H1 (cell line): Measurements from ENCODE around the gene MADD. TPM values are rescaled to one million over a fixed set of nuclear protein-coding genes. Genes with fewer than 3 reads are reported as not detected.

Experiments
- EP300 ChIP-seq, 2 experiments: IDR thresholded peaks; 1 replicate in 1 of 2; 2 replicates in 1 of 2; pipeline ENCODE4 v1.6.1; 2011 to 2012; ENCODE audit warnings: low read depth in 2 of 2, low read length in 2 of 2, mild to moderate bottlenecking in 2 of 2, borderline replicate concordance in 1 of 2, inconsistent platforms in 1 of 2, moderate library complexity in 1 of 2
- EZH2 ChIP-seq: fragments of 200-600 bp; sonication (generic); IDR thresholded peaks from 2 replicates; pipeline ENCODE4 v1.7.1; 2012; ENCODE audit warnings: low read depth, mild to moderate bottlenecking, moderate library complexity, low read length, inconsistent platforms; ENCODE audit not compliant: severe bottlenecking
- GABPA ChIP-seq: IDR thresholded peaks from 2 replicates; pipeline ENCODE4 v1.6.1; 2011; ENCODE audit warnings: mild to moderate bottlenecking, low read length, moderate library complexity, borderline replicate concordance; ENCODE audit not compliant: insufficient read depth
- KDM5A ChIP-seq: fragments of 200-600 bp; IDR thresholded peaks from 2 replicates; pipeline ENCODE4 v1.7.1; 2012; ENCODE audit warnings: mild to moderate bottlenecking, low read length, inconsistent platforms, mixed read lengths
- PHF8 ChIP-seq: fragments of 200-600 bp; sonication (generic); conservative IDR thresholded peaks from 2 replicates; pipeline ENCODE4 v1.7.1; 2012; ENCODE audit warnings: low read depth, mild to moderate bottlenecking, inconsistent platforms, low read length, moderate library complexity
- SAP30 ChIP-seq: fragments of 300-600 bp; sonication (generic); IDR thresholded peaks from 2 replicates; pipeline ENCODE4 v1.7.1; 2012; ENCODE audit warnings: low read length, moderate library complexity, mild to moderate bottlenecking, inconsistent platforms; ENCODE audit not compliant: insufficient read depth, insufficient replicate concordance
- SIX5 ChIP-seq: IDR thresholded peaks from 2 replicates; pipeline ENCODE4 v1.6.1; 2011; ENCODE audit warnings: mild to moderate bottlenecking, low read depth, low read length
- SP2 ChIP-seq: IDR thresholded peaks from 2 replicates; pipeline ENCODE4 v1.6.1; 2012; ENCODE audit warnings: mild to moderate bottlenecking, low read length, inconsistent platforms
- SRF ChIP-seq: IDR thresholded peaks from 2 replicates; pipeline ENCODE4 v1.6.1; 2011; ENCODE audit warnings: mild to moderate bottlenecking, low read depth, low read length, moderate library complexity
- polyA plus RNA-seq, 7 experiments: library from polyadenylated mRNA; depleted of rRNA in 3 of 7; stranded (reverse) in 5 of 7; unstranded in 2 of 7; fragments of >200 nt in 5 of 7; fragments of 200-250 nt in 2 of 7; gene quantifications; 1 replicate in 5 of 7; 2 replicates in 1 of 7; 4 replicates in 1 of 7; pipeline versions ENCODE4 v1.2.1 to v1.2.3, GENCODE V29; 2011 to 2013; ENCODE audit warnings: missing spikeins in 2 of 7, mixed read lengths in 2 of 7
- total RNA-seq: library from RNA; stranded (reverse); fragmentation: NEBNext Ultra II Directional; extraction: Animal tissue kit (Norgen Biotek cat#: 25700); gene quantifications from 2 replicates; pipeline ENCODE4 v1.2.1, GENCODE V29; 2021
- TF ChIP-seq, protein P1 (sequence below): IDR thresholded peaks from 2 replicates; pipeline ENCODE4 v1.6.1; 2011; ENCODE audit warnings: low read length, improper control_type of control experiment

MADD gene
- total and polyA plus RNA-seq, 2 of the 8 experiments (the other 6 are each of a cell fraction or from before 2014, with no cell fraction given), result 32.5 to 45.4 TPM

DNA sequence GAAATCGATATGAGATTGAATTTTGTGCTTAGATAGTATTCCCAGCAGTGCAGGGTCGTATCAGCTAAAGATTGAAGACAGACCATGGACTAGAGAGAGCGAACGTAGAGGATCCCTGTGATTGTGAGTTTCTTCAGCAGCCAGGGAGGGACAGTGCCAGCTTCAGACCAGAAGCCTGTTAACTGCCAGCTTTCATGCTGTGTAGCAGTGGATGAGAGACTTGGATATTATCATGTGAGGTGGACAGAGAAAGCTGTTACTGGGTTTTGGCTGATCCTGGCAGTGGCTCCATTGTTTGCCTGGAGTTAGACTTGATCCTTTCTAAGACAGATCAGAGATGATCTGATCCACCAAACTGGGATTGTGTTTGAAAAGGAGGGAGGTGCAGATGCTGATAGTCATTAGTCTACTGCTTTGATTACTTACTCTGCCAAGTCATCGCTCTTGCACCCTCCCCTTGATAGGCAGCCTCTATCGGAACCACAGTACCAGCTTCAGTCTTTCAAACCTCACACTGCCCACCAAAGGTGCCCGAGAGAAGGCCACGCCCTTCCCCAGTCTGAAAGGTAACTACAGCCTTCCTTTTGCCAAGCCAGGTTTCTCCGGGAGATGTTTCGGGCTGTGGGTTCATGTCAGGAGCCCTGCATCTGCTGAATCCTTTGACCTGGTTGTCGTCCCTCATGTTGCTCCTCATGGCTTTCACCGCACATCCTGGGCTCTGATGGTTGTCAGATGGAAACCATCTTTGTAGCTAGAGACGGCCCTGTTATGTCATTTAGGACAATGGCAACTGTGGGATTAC, 16.2 kb downstream of the MADD start (continued):
- TF ChIP-seq SIX5 (no peak), PHF8 (no peak), EP300 (IDR thresholded peaks at IDR 0.05; ENCODE audit: borderline replicate concordance in 1 of 2, low read depth in 2 of 2, low read length in 2 of 2) (no peak), SRF (no peak), EZH2 (no peak), SAP30 (no peak), SP2 (no peak), GABPA (no peak), KDM5A (no peak)
- TF ChIP-seq, protein P1, sequence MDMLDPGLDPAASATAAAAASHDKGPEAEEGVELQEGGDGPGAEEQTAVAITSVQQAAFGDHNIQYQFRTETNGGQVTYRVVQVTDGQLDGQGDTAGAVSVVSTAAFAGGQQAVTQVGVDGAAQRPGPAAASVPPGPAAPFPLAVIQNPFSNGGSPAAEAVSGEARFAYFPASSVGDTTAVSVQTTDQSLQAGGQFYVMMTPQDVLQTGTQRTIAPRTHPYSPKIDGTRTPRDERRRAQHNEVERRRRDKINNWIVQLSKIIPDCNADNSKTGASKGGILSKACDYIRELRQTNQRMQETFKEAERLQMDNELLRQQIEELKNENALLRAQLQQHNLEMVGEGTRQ, result no peak
